GM12865 (cell line): ENCODE measurements around the gene WNT1.

Experiments used
- DNase-seq: peaks from one replicate; pipeline ENCODE4 v3.0.0; 2010; ENCODE audit warnings: low read depth
- H3K4me3 ChIP-seq: 2 replicates; pipeline ENCODE4 v1.5.1; 2011; ENCODE audit warnings: mild to moderate bottlenecking, low read depth, low read length, control low read depth
- CTCF ChIP-seq: IDR thresholded peaks from 2 replicates; pipeline ENCODE4 v1.5.1; 2011; ENCODE audit warnings: low read length, control low read depth, low read depth, inconsistent platforms; ENCODE audit not compliant: insufficient read depth; ENCODE audit errors: missing control alignments

The WNT1 gene

GRCh38 chr12:49000346-49000745, 22.2 kb downstream of the WNT1 start:
- H3K4me3 ChIP-seq = peak overlapping the region; percentile 71
- no peak for TF ChIP-seq CTCF
- no peak for DNase-seq

- TF ChIP-seq CTCF = no peak
- DNase-seq = no peak
- no peak overlapping the region for H3K4me3 ChIP-seq
Observed at GRCh38 chr12:49008943-49009342, 30.8 kb downstream of the WNT1 start.

DNA sequence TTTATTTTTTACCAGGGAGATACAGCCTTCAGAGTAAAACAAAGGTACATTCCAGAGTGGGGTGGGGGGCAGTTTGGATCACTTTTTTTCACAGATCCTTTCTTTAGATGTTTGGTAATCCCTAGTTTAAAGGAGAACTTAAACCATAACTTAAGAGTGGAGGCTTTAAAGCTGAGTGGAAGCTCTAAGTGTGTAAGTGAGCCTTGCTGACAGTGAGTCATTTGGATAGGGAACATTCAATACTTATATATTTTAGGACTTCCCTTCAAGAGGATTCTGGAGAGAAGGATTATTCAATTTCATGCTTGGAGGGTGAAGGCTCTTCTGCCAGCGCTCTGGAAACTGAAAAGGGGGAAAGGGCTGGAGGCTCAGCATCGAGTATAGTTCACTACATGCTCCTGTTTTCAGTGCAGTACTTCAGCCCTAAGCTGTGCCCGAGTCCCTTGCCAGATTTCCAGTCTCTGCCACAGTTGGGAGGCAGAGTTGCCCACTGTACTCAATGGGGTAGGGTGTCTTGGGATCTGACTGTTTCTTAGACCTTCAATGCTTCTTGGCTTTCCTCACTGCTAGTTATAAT, 32.1 kb downstream of the WNT1 start:
- no peak overlapping the region for H3K4me3 ChIP-seq
- TF ChIP-seq CTCF = no peak
- no peak for DNase-seq

DNA sequence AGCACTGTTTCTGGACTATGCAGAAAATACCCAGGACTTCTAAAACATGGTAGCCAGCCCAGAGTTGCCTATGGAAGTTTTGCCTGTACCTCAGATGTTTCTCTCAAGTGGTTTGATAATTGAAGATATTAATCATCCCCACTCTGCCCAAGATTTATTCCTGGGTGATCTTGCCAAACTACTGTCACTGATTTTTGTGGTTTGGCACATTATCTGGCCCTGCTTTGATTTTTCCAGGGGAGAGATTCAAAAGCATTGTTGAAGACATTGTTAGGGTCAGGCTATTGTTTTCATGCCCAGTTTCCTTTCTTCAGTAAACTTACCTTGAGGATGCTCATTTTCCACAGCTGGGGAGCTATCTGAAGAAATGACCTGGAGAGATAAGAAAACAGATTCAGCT, 34.6 kb downstream of the WNT1 start:
- no peak for TF ChIP-seq CTCF
- DNase-seq = no peak
- H3K4me3 ChIP-seq = no peak overlapping the region

- H3K4me3 ChIP-seq = no peak overlapping the region
- no peak for DNase-seq
- TF ChIP-seq CTCF = no peak
Observed at GRCh38 chr12:49013428-49013827, 35.3 kb downstream of the WNT1 start.

DNA sequence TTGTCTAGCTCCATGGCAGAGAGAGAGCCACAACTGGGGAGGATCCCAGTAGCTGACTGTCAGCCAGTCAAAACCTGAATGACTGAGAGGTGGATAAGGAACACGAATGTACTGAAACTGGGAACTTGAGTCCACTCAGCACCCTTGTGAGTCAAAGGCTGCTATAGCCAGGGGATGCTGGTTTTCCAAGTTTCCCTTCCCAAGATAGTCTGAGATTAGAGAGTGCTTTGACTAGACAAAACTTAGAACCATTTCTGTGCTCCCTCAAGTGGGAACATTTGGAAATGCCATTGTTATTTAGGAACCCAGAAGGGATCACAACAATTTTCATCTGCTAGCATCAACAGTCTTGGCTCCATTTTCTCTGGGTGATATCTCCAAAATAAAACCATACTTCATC, 36.4 kb downstream of the WNT1 start:
- TF ChIP-seq CTCF = no peak
- no peak overlapping the region for H3K4me3 ChIP-seq
- no peak for DNase-seq

GRCh38 chr12:49015196-49015595, 37.1 kb downstream of the WNT1 start:
- H3K4me3 ChIP-seq = no peak overlapping the region
- TF ChIP-seq CTCF = no peak
- no peak for DNase-seq
